GM21576 (cell line): Measurements from ENCODE around the gene KRTAP5-5.

Experiments used
- ATAC-seq: cut with Tn5 transposase; IDR thresholded peaks from one replicate; pipeline ENCODE4 v1.9.1; 2021; ENCODE audit warnings: mild to moderate bottlenecking, moderate library complexity; ENCODE audit not compliant: unreplicated experiment

Gene KRTAP5-5

DNA sequence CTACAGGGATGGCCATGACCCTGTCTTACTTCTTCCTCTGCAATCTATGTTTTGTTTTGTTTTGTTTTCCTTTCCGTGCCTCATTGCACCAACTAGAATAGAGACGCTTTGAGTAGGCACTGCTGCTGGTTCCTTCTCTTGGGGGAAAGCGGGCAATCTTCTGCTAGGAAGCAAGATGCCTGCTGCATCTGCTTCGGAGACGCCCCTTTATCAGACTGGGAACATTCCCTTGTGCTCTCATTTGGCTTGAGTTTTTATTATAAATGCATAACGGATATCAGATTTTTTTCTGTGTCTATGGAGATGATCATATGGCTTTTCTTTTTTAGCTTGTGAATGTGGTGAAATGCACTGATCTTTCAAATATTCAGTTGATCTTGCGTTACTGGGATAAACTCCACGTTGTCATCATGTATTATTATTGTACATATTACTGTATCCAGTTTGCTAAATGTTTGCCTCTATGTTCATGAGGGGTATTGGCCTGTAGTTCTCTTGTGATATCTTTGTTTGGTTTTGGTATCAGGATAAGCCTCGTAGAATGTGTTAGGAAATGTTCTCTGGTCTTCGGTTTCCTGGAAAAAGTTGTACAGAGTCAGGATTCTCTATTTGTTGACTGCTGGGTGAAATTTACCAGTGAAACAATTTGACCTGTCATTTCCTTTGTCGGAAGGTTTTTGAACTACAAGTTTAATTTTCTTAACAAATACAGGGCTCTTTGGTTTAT lies 44.0 kb downstream of the KRTAP5-5 start:
- no peak for ATAC-seq

DNA sequence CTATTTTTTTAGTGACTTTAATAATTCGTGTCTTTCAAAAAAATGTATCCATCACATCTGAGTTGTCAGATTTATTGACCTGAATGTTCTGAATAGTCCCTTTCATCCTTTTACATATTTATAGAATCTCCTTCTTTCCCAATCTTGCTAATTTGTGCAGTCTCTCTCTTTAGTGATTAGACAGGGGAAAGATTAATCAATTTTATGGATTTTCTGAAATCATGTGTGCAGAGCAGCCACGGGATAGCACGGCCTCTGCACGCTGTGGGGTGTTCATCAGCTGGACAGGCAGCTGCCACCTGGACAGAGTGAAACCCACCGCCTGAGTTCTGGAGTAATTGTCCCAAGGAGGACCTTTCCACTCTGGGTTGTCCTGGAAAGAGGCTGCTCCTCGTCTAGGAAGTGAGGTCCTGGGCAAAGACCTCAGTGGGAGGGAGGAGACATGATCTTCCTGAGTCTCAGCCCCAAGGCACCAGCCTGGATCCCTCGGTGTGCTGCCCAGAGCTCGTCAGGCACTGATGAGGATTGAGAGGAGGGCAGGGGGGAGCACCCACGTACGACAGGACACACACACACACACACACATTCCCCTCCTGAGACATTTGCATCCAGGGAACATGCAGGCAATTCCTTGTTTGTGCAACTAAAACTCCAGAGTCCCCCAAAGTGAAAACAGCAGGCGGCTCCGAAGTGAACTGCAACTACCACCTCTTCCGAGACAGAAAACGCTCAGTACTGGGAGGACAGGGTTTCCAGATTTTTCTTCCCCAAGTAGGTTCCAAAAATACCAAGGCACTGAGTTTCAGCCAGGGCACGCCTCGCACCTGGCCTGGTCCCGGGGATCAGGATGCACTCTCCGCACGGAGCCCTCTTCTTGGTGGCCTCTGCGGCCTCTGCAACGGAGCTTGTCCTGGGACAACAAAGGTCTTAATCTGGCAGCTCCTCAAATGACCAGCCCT lies 44.9 kb downstream of the KRTAP5-5 start:
- no peak for ATAC-seq

DNA sequence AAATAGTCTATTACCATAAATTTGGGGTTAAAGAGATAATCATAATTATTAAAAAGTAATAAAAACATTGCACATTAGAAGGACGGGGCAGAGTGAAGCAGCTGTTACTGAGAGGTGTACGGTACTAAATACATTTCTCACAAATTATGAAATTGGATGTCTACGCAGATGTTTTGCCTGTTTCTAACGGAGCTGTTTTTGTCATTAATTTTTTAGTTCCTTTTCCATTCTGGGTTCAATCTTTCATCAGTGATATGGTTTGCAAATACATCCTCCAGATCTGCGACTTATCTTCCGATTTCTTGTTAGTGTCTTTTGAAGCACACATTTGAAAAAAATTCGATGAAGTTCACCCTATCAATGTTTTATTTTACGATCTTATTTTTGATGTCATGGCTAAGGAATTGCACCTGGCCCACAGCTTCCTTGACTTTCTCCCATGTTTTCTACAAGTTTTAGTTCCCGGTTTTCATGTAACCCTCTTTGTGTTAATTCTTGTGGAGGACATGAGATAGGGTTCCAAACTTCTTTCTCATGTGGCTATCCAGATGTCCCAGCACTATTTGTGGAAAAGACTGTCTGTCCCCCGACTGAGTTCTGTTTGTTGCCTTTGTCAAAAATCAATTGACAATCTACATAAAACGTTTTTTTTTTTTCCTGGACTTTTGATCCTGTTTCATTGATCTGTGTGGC lies 46.1 kb downstream of the KRTAP5-5 start:
- no peak for ATAC-seq

DNA sequence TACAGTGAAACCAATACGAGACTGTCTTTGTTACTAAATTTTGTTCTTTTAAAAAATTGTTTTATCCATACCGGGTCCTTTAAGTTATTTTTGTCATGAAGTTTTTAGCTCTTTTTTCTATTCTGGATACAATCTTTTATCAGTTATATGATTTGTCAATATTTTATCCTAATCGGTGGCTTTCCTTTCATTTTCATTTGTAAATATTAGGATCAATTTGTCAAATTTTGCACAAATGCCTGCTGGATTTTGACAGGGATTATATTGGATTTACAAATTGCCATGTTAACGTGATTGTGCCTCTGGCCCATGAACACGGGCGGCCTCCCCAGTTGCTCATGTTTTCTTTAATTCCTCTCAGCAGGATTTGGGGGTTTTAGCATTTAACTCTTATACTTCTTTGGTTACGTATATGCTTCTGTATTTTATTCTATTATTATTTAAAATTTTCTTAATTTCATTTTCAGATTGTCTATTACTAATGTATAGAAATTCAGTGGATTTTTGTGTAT lies 46.7 kb downstream of the KRTAP5-5 start:
- no peak for ATAC-seq

DNA sequence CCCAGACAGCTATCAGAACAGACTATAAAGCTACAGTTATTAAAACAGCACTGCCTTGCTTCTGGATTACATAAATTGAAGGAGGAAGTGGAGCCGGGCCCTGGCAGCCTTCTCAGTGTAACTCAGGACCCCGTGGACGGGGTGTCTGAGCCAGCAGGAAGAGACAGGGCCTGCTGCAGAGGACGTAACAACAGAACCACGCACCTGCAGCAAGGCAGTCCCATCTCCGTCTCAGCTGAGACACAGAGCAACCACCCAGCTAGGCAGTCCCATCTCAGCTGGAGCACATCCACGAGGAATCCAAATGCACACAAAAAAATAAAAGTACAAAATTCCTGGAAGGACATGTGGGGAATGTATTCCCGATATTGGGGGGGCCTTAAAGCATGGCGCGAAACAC lies 50.3 kb downstream of the KRTAP5-5 start:
- ATAC-seq: no peak
